Muscle layer of duodenum (tissue), 2 donors: Measurements from ENCODE around the gene PYGO2.

Experiments
- H3K27ac ChIP-seq: one replicate; pipeline ENCODE4 v1.7.0; 2013; ENCODE audit warnings: mild to moderate bottlenecking, low read length
- H3K27me3 ChIP-seq: one replicate; pipeline ENCODE4 v1.7.0; 2013; ENCODE audit warnings: low read depth, mild to moderate bottlenecking, control low read depth, low read length
- H3K36me3 ChIP-seq, 2 donors: one replicate each; pipeline ENCODE4 v1.7.0; 2013; ENCODE audit warnings: low read length in 2 of 2, control low read depth in 1 of 2, mild to moderate bottlenecking in 1 of 2; ENCODE audit not compliant: insufficient read depth in 2 of 2, control insufficient read depth in 1 of 2
- H3K4me1 ChIP-seq, 2 donors: one replicate each; pipeline ENCODE4 v1.7.0; 2013; ENCODE audit warnings: low read length in 2 of 2, mild to moderate bottlenecking in 2 of 2, control low read depth in 1 of 2, moderate library complexity in 1 of 2; ENCODE audit not compliant: insufficient read depth in 2 of 2, control insufficient read depth in 1 of 2
- H3K4me3 ChIP-seq, 2 donors: one replicate each; pipeline ENCODE4 v1.7.0; 2013; ENCODE audit warnings: low read length in 2 of 2, low read depth in 1 of 2, mild to moderate bottlenecking in 1 of 2
- H3K9me3 ChIP-seq, 2 donors: one replicate each; pipeline ENCODE4 v1.7.0; 2013; ENCODE audit warnings: low read length in 2 of 2, control low read depth in 1 of 2, mild to moderate bottlenecking in 1 of 2; ENCODE audit not compliant: control insufficient read depth in 1 of 2
- donor health status: healthy.

The PYGO2 gene

GRCh38 chr1:154974808-154975408, 13.3 kb upstream of the PYGO2 start:
- Histone ChIP-seq H3K9me3 (no peaks in the 10 kb centered on the region), H3K27me3 (no peaks in the 10 kb centered on the region), H3K4me1 (peaks cover 23 to 33% of the 10 kb centered on the region in 2 donors), H3K4me3 (peak overlapping the region; percentile 83 to 85), H3K27ac (peak overlapping the region; percentile 95), H3K36me3 (peaks cover 4 to 11% of the 10 kb centered on the region in 2 donors)

- Histone ChIP-seq H3K27ac (peak within 1 kb of the TSS; percentile 95), H3K4me3 (peak within 1 kb of the TSS; percentile 83 to 85), H3K9me3 (no peaks in the 10 kb centered on the region), H3K27me3 (no peaks in the 10 kb centered on the region), H3K36me3 (peaks cover 4 to 11% of the 10 kb centered on the region in 2 donors), H3K4me1 (peaks cover 23 to 39% of the 10 kb centered on the region in 2 donors)
Measured at GRCh38 chr1:154974102-154974807, 12.7 kb upstream of the PYGO2 start, which contains the start of gene CKS1B. Gene CKS1B, plus strand, starts transcription at chr1:154974681. Its CDS starts 65 bp downstream, at chr1:154974746.

- no peaks in the 10 kb centered on the region for H3K9me3 ChIP-seq
- H3K27ac ChIP-seq = peak overlapping the region; percentile 95
- H3K27me3 ChIP-seq = no peaks in the 10 kb centered on the region
- peaks cover 23 to 46% of the 10 kb centered on the region in 2 donors for H3K4me1 ChIP-seq
- peaks cover 4 to 11% of the 10 kb centered on the region in 2 donors for H3K36me3 ChIP-seq
- peak overlapping the region; percentile 83 to 85 for H3K4me3 ChIP-seq
Measured at GRCh38 chr1:154973344-154974101, 11.9 kb upstream of the PYGO2 start.

- peak overlapping the region; percentile 83 to 85 for H3K4me3 ChIP-seq
- peak overlapping the region; percentile 95 for H3K27ac ChIP-seq
- H3K4me1 ChIP-seq = peaks cover 23 to 47% of the 10 kb centered on the region in 2 donors
- H3K27me3 ChIP-seq = no peaks in the 10 kb centered on the region
- H3K36me3 ChIP-seq = peaks cover 8 to 19% of the 10 kb centered on the region in 2 donors
- no peaks in the 10 kb centered on the region for H3K9me3 ChIP-seq
Measured at GRCh38 chr1:154972517-154973343, 11.1 kb upstream of the PYGO2 start.

- Histone ChIP-seq H3K27me3 (no peaks in the 10 kb centered on the region), H3K36me3 (peaks cover 13 to 25% of the 10 kb centered on the region in 2 donors), H3K27ac (peak overlapping the region; percentile 95), H3K9me3 (no peaks in the 10 kb centered on the region), H3K4me1 (peaks cover 23 to 47% of the 10 kb centered on the region in 2 donors), H3K4me3 (peak overlapping the region; percentile 83 to 85)
Measured at GRCh38 chr1:154972213-154972516, 10.6 kb upstream of the PYGO2 start.

GRCh38 chr1:154971341-154971998, 9.9 kb upstream of the PYGO2 start:
- H3K9me3 ChIP-seq = no peaks in the 10 kb centered on the region
- peak overlapping the region; percentile 78 for H3K27ac ChIP-seq
- H3K27me3 ChIP-seq = no peaks in the 10 kb centered on the region
- peaks cover 23 to 46% of the 10 kb centered on the region in 2 donors for H3K4me1 ChIP-seq
- H3K36me3 ChIP-seq = peaks cover 20 to 32% of the 10 kb centered on the region in 2 donors
- peak overlapping the region; percentile 48 to 65 for H3K4me3 ChIP-seq

GRCh38 chr1:154970631-154971340, 9.2 kb upstream of the PYGO2 start, which contains the start of gene SHC1:
Gene SHC1, minus strand, starts transcription at chr1:154970747. Its CDS starts 221 bp downstream, at chr1:154970526.
- H3K4me1 ChIP-seq = peaks cover 17 to 39% of the 10 kb centered on the region in 2 donors
- peak within 1 kb of the TSS; percentile 78 for H3K27ac ChIP-seq
- peaks cover 26 to 38% of the 10 kb centered on the region in 2 donors for H3K36me3 ChIP-seq
- H3K4me3 ChIP-seq = peak within 1 kb of the TSS; percentile 48 to 65
- H3K9me3 ChIP-seq = no peaks in the 10 kb centered on the region
- no peaks in the 10 kb centered on the region for H3K27me3 ChIP-seq

- Histone ChIP-seq H3K36me3 (peaks cover 27 to 46% of the 10 kb centered on the region in 2 donors), H3K4me3 (peak overlapping the region; percentile 48 to 65), H3K4me1 (peaks cover 17 to 39% of the 10 kb centered on the region in 2 donors), H3K27me3 (no peaks in the 10 kb centered on the region), H3K27ac (peak overlapping the region; percentile 78), H3K9me3 (no peaks in the 10 kb centered on the region)
Measured at GRCh38 chr1:154969860-154970452, 8.4 kb upstream of the PYGO2 start.

- H3K36me3 ChIP-seq = peaks cover 31 to 52% of the 10 kb centered on the region in 2 donors
- no peaks in the 10 kb centered on the region for H3K9me3 ChIP-seq
- H3K27me3 ChIP-seq = no peaks in the 10 kb centered on the region
- peak overlapping the region; percentile 48 to 65 for H3K4me3 ChIP-seq
- peak overlapping the region; percentile 78 for H3K27ac ChIP-seq
- H3K4me1 ChIP-seq = peaks cover 17 to 39% of the 10 kb centered on the region in 2 donors
Measured at GRCh38 chr1:154969246-154969645, 7.7 kb upstream of the PYGO2 start.
